Skin epidermis (tissue), 12 donors: Measurements from ENCODE around the gene GLI3.

Source experiments
- H3K27ac ChIP-seq, 21 experiments: fragments of 200-600 bp; sonication (generic) in 11 of 21; one replicate each; pipeline ENCODE4 v1.5.0; 2020; ENCODE audit warnings: mild to moderate bottlenecking in 3 of 21, inconsistent platforms in 2 of 21, moderate library complexity in 2 of 21
- H3K4me3 ChIP-seq, 7 experiments: fragments of 200-600 bp; sonication (generic) in 2 of 7; one replicate each; pipeline ENCODE4 v1.5.0; 2020; ENCODE audit warnings: inconsistent platforms in 2 of 7, mild to moderate bottlenecking in 2 of 7, moderate library complexity in 1 of 7

Gene GLI3

GRCh38 chr7:42156291-42156865, 80.6 kb downstream of the GLI3 start:
- H3K4me3 ChIP-seq: no peak overlapping the region
- H3K27ac ChIP-seq: peak overlapping the region in 10 of 21 experiments; percentile 13 to 55 (median 30)

- no peak overlapping the region for H3K4me3 ChIP-seq
- H3K27ac ChIP-seq: peak overlapping the region in 5 of 21 experiments; percentile 24 to 55 (median 28)
Observed at GRCh38 chr7:42155584-42156290, 81.3 kb downstream of the GLI3 start.

DNA sequence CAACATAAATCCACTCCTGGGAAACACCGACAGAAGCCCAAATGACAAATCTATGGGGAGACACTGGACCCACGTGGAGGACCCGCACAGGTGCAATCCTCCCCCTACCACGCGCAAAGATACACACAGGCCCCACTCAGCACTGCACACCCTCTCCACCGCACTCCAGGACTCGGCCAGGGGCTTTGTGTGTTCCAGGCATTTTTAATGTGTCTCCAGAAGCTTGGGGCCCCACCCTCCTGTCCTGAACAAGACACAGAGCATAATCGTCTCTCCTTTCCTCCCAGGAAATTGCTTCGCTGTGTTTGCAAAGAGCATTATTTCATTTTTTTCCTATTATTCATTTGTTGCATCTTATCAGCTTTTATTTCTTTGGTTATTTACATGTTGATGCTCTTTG, 82.8 kb downstream of the GLI3 start:
- Histone ChIP-seq H3K27ac (peak overlapping the region in 1 of 21 experiments; percentile 11), H3K4me3 (no peak overlapping the region)

DNA sequence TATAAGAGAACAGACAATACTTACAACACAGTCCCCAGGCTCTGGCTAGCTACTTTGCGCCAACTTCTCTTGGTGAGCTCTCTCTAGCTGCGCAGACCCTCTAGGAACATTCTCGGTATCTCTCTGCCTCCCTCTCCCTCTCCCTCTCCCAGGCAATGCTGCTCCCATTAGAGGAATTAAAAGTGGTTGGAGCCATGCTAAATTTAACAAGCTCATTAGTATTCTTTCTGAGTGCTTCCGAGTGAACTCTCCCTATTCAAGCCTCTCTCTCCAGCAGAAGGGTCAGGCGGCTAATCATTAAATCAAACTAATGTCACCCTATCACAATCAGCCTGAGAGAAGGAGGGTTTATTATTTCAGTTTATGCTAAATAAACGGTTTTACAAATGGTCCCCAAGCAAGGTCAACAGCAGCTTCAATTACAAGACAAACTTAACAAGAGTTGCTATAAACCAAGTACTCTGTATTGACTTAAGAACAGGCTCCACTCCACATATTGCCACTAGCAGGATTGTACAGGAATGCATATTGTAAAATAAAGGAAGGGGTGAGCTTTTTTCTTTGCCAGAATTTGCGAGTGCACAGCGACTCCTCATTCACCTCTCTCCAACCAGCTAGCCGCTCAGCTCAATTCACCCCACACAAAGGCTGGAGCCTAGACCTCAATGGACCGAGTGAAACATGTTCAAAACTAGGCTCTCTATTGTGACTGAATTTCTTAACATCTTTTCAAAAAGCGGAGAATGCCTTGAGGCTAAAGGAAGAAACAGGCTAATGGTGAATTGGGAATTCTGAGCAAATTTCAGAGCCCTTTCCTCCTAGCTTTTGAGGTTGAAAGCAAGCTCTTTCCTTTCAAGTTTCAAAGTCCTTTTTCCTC, 84.4 kb downstream of the GLI3 start:
- no peak overlapping the region for H3K4me3 ChIP-seq
- peak overlapping the region in 4 of 21 experiments; percentile 9 to 53 (median 27) for H3K27ac ChIP-seq

DNA sequence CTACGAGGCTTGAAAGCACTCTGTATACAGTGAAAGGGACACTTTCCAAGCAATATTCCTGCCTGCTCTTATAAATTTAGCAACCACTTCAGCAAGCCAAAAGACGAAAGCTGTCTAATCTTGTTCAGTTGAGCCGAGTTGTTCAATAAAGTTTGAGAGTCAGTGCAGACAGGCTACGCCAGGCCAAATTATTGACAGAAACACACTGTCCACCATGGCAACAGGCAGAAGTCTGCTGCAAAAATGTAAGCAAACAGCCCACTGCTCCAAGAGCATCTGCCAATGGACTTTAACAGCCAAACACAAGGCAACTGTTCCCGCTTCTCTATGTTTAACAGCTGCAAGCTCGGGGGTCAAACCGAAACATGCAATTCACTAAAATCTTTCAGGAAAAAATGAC, 85.7 kb downstream of the GLI3 start:
- Histone ChIP-seq H3K4me3 (no peak overlapping the region), H3K27ac (peak overlapping the region in 6 of 21 experiments; percentile 7 to 66 (median 48))

DNA sequence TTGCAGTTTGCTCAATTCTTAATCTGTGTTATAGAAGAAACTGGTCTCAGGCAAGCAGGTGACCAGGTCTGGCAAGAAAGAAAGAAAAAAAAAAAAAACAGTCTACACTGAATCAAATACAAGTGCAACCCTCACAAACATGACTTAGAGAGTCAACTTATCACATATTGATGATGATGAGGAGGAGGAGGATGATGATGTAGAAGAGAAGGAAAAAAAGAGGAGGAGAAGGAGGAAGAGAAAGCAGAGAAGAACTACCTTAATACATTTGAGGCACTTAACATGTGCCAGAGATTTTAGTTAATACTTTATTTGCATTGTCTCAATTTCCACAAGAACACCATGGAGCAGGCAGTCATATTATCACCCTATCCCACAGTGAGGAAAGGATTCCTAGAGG, 91.5 kb downstream of the GLI3 start:
- no peak overlapping the region for H3K4me3 ChIP-seq
- H3K27ac ChIP-seq: peak overlapping the region in 2 of 21 experiments; percentile 10 to 78

- Histone ChIP-seq H3K27ac (peak overlapping the region in 7 of 21 experiments; percentile 15 to 78 (median 57)), H3K4me3 (no peak overlapping the region)
Observed at GRCh38 chr7:42144604-42145003, 92.4 kb downstream of the GLI3 start.

GRCh38 chr7:42143711-42144600, 93.1 kb downstream of the GLI3 start:
- peak overlapping the region in 13 of 21 experiments; percentile 8 to 75 (median 54) for H3K27ac ChIP-seq
- no peak overlapping the region for H3K4me3 ChIP-seq

DNA sequence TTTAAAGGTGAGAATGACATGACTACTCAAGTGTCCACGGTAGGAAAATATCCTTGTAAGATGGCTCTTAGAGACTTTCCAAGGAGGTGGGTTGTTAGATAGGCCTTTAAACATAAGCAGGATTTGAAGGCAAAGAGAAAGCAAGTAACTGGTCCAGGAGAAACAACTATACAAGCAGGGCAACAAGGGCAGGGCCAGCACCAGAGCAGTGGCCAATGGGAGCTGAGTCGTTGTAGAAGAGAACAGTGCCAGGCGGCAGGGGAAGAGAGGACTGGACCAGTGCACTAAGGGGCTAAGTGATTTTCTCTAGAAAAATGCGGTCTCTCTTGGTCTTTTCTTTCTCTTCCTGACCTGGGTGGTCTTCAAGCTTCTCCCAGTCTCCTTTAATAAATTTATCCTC, 94.9 kb downstream of the GLI3 start:
- no peak overlapping the region for H3K4me3 ChIP-seq
- H3K27ac ChIP-seq: peak overlapping the region in 1 of 21 experiments; percentile 55

- Histone ChIP-seq H3K4me3 (no peak overlapping the region), H3K27ac (no peak overlapping the region)
Observed at GRCh38 chr7:42139751-42140150, 97.3 kb downstream of the GLI3 start.

DNA sequence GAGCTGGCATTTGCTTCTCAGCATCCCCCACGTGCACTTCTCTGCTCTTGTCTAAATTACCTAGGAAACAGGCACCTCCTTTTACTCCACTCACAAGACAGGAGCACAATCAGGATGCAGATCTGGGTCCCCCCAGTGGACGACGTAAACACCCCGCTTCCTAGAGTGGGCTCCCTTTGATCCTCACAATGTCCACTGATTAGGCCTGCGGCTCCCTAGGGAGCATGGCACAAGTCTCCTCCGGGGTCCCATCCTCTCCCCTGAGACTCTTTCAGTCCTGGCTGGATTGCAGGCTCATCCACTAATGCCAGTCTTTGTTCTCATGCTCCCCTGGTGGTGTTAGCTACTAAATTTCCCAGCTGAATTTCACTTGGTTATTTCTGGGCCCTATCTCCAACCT, 98.3 kb downstream of the GLI3 start:
- Histone ChIP-seq H3K27ac (peak overlapping the region in 2 of 21 experiments; percentile 27 to 43), H3K4me3 (no peak overlapping the region)

DNA sequence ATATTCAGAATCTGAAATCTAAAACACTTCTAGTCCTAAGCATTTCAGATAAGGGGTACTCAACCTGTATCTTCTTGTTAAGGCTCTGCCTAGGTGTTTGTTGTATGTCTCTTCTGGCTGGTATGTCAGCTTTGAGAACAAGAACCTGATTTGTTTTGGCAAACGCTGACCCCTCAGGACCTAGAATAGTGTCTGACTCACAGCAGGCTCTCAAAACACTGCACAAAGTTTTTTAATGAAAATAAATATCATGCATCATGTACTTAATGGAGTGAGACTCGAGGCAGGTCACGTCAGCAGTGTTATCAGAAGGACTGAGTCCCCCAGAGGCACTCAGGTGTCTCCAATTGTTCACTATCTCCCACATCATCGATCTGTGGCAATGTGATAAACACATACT, 99.1 kb downstream of the GLI3 start:
- Histone ChIP-seq H3K4me3 (no peak overlapping the region), H3K27ac (no peak overlapping the region)

DNA sequence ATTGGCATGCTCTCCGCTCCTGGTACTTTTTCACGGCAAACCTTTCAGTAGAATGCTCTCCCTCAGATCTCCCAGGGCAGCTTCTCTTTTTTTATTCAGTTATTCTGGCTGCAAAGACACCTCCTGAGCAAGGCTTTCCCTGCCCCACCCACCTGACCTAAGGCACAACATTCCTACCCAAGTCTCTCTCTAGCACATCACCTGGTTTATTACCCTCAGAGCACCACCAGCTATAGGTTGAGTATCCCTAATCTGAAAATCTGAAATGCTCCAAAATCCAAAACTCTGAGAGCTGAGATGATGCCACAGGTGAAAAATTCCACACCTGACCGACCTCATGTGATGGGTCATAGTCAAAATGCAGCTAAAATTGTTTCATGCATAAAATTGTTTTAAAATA, 99.6 kb downstream of the GLI3 start:
- Histone ChIP-seq H3K27ac (no peak overlapping the region), H3K4me3 (no peak overlapping the region)

DNA sequence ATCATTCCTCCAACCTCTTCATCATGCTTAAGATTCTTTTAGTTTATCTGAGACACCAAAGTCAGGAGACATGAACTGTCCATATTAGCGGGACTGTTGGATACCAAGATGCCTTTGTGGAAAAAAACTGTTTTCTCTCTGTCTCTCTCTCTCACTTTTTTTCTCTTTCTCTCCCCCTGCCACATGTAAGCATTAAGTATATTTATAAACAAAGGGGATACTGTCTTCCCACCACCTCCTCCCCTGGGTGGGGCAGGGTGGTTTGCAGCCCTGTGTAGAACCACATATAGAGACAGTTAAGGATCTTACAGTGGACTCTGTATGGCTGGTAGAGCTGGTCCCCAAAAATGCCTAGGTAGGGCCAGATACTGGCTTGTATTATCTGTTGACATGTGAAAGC, 101.3 kb downstream of the GLI3 start:
- H3K4me3 ChIP-seq: no peak overlapping the region
- H3K27ac ChIP-seq: no peak overlapping the region

GRCh38 chr7:42134276-42134876, 102.6 kb downstream of the GLI3 start:
- H3K4me3 ChIP-seq: no peak overlapping the region
- H3K27ac ChIP-seq: no peak overlapping the region

GRCh38 chr7:42133321-42133720, 103.7 kb downstream of the GLI3 start:
- no peak overlapping the region for H3K4me3 ChIP-seq
- H3K27ac ChIP-seq: peak overlapping the region in 1 of 21 experiments; percentile 9

DNA sequence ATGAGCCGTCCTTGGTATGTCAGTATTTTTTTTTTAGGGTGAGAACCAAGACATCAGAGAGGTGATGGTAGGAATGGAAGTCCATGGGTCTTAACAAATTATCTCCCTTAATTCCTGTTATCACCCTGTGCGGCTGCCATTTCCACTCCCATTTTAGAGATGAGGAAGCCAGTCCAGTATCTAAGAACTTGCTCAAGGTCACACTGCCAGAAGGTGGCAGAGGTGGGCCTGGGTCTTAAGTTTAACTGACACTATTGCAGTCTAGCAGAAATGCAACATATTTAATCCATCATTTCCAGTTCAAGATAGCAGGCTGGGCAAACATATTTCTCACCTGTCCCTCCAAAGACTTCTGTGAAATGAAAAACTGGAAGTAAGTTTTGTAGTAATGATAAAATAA, 108.3 kb downstream of the GLI3 start:
- H3K4me3 ChIP-seq: no peak overlapping the region
- no peak overlapping the region for H3K27ac ChIP-seq

DNA sequence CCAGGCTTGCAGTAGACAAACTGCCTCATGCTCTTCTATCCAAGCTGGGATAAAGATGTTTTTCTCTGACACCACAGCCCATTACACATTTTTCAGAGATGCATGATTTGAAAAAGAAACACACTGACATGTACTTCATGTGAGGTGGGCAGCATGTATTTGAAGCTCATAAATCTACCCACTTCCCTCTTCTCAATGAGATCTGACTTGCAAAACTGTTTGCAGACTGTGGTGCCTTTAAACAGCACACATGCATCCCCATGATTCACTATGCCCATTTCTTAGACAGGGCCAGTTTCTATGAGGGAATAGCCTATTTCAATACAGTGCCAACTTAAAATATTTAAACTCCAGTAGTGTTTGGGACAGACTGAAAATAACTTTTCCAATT, 109.8 kb downstream of the GLI3 start:
- H3K27ac ChIP-seq: no peak overlapping the region
- H3K4me3 ChIP-seq: no peak overlapping the region
